Fibroblast of pulmonary artery (primary cell): ENCODE results near the gene RASAL1.

Experiments
- DNase-seq: peaks from one replicate; pipeline ENCODE4 v3.0.0-alpha.2; 2010; ENCODE audit warnings: low read depth
- H3K4me3 ChIP-seq: replicated peaks from 2 replicates; pipeline ENCODE4 v1.5.1; 2011; ENCODE audit warnings: low read depth, mild to moderate bottlenecking, control low read depth, low read length, moderate library complexity
- CTCF ChIP-seq: IDR thresholded peaks from 2 replicates; pipeline ENCODE4 v1.5.1; 2011; ENCODE audit warnings: mild to moderate bottlenecking, control low read depth, low read length, inconsistent platforms; ENCODE audit errors: missing control alignments

The RASAL1 gene

DNA sequence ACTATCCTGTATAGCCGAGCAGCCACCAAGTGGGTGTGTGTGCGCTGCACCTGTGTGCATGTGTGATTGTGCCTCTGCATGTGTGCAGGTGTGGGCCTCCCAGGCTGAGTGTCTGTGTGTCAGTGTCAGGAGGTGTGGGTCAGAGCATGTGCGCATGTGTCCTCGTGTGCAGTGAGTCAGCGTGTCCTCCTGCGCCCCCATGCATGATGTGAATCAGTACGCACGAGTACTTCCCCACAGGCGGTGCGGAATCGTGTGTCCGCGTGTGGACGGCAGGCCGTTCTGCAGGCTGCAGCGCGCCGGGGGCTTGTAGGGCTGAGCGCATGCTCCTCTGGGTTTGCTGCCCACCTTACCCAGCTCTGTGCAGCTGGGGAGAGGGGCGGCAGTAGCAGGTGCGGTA lies 44.8 kb downstream of the RASAL1 start:
- H3K4me3 ChIP-seq = no peak overlapping the region
- TF ChIP-seq CTCF = no peak
- DNase-seq = no peak

GRCh38 chr12:113089839-113090238 lies 45.7 kb downstream of the RASAL1 start:
- no peak for DNase-seq
- no peak for TF ChIP-seq CTCF
- H3K4me3 ChIP-seq = no peak overlapping the region

DNA sequence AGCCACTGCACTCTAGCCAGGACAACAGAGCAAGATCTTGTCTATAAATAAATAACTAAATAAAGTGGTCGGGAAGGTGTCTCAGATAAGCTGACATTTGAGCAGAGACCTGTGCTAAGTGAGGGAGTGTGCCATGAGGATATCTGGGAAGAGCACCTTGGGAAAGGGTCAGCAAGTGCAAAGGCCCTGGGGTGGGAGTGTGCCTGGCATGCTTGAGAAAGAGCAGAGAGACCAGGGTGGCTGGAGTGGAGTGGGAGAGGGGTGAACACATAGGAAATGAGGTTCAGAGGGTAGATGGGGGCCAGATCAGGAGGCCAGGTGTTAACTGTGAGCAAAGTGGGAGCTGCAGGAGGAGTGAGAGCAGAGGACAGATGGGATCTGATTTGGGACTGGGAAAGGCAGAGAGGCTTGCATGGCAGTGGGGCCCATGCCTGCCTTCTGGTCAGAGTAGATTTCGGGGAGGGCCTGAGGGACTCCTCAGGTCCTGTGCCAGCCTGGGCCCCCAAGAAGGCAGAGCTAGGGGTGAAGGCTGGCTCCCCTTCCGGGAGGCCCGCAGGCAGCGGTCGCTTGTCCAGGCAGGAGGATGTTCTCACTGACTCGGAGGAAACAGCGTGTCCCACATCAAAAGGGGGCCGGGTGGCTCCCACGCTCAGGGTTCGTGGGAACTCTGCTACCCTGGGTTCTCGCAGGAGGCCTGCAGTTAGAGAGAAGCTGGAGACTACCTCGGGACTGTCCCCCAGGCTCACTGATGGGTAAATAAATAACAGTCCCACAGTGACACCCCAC lies 46.4 kb downstream of the RASAL1 start:
- no peak overlapping the region for H3K4me3 ChIP-seq
- DNase-seq = no peak
- TF ChIP-seq CTCF = no peak

DNA sequence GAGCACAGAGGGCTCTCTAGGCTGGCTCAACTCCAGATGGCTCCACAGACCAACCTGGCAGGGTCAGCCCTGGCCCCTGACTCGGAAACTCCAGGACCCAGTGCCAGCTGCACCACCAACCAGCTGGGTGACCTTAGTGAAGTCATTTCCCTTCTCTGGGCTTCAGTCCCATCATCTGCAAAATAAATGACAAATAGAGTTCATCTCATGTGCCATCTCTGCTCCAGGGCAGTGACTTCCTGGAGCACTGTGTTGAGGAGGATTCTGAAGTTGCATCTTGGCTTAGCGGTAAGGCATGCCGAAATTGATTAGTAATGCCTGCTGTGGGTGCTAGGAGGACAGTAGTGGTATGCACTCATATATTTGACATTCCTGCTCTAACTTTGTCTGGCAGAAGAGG lies 47.5 kb downstream of the RASAL1 start:
- DNase-seq = no peak
- no peak overlapping the region for H3K4me3 ChIP-seq
- TF ChIP-seq CTCF = no peak

DNA sequence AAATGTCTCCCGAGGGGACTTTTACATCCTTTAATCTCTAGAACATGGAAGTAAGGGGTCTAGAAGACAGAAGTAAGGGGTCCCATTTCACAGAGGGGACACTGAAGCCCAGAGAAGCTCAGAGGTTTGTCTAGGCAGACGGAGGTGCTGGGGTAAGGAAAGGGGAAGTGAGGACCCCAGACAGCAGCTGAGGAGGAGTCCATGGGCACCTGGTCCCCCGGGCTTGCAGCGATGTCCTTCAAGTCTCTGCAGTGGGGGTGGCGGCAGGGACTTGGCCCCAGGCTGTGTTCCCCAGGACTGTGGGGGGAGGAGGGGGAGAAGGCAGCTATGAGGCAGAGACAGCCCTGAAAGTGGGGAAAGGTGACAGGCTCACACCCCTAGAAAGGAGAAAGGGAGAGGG lies 48.4 kb downstream of the RASAL1 start:
- no peak for TF ChIP-seq CTCF
- no peak for DNase-seq
- no peak overlapping the region for H3K4me3 ChIP-seq

DNA sequence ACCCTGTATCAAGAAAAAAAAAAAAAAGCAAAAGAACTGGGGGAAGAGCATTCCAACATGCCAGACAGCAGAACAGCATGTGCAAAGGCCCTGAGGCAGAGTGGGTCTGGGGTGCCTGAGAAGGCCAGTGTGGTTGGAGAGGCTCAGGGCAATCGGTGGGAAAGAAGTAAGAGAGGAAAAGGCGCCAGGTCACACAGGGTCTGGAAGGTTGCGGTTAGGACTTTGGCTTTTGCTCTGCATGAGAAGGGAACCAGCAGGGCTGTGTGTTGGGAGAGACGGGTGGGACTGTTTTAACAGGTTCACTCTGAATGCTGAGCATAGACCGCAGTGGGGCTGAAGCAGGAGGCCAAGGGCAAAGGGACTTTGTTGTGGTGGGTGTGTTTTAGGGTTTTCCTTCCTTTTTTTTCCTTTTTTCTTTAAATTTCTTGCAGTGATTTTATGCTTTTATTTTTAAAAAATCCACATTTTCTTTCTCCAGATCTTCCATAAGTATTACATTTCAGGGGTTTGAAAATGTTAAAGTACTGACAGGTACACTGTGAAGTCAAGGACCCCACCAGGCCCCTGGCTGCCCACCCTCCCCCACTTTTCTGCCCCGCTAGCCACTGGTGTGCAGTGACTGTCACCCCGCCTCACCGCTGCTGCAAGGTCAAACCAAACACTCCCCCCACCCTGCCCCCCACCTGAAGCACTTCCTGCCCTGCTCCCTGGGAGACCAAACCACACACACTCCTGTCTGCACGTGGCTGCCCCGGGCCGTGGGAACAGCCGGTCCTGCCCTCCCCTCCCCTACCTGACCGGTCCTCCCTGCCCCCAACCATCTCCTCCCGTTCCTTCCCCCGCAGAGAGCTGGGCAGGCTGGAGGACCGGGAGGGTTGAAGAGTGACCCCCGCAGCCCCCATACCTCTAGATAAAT lies 49.1 kb downstream of the RASAL1 start:
- H3K4me3 ChIP-seq = no peak overlapping the region
- DNase-seq = no peak
- no peak for TF ChIP-seq CTCF
